Measurements from ENCODE around the gene RPL7A.

RPL7A gene

GRCh38 chr9:133351908-133352634 lies 4.1 kb downstream of the RPL7A start:
- TF ChIP-seq ZFX (IDR thresholded peaks at IDR 0.05) (no peak), CTCF (conservative IDR thresholded peaks at IDR 0.05) (peak; percentile 84)
- H3K27ac ChIP-seq: no peak overlapping the region; the same call in 1 of the 2 replicates

GRCh38 chr9:133352635-133353340 lies 4.8 kb downstream of the RPL7A start:
- no peak overlapping the region for H3K27ac ChIP-seq
- no peak for TF ChIP-seq ZFX (IDR thresholded peaks at IDR 0.05)
- no peak for TF ChIP-seq CTCF (conservative IDR thresholded peaks at IDR 0.05)

- TF ChIP-seq CTCF (conservative IDR thresholded peaks at IDR 0.05) (no peak), ZFX (IDR thresholded peaks at IDR 0.05) (no peak)
- H3K27ac ChIP-seq: no peak overlapping the region
Observed at GRCh38 chr9:133353548-133353947, 5.5 kb downstream of the RPL7A start.

GRCh38 chr9:133354766-133355165 lies 6.7 kb downstream of the RPL7A start:
- TF ChIP-seq ZFX (IDR thresholded peaks at IDR 0.05) (no peak), CTCF (conservative IDR thresholded peaks at IDR 0.05) (no peak)
- no peak overlapping the region; the same call in 1 of the 2 replicates for H3K27ac ChIP-seq

GRCh38 chr9:133355881-133356357 lies 7.9 kb downstream of the RPL7A start:
- TF ChIP-seq CTCF (conservative IDR thresholded peaks at IDR 0.05) (no peak), ZFX (IDR thresholded peaks at IDR 0.05) (peak; percentile 50; the same call in 1 of the 2 replicates)
- peak overlapping the region; percentile 81 for H3K27ac ChIP-seq

GRCh38 chr9:133356391-133357091 lies 8.5 kb downstream of the RPL7A start, which contains the start of the genes SURF1 and SURF2:
Gene SURF1 (minus strand): TSS chr9:133356487. CDS start chr9:133356453, 34 bp downstream.
Gene SURF2 (plus strand): TSS chr9:133356550. CDS start chr9:133356593, 43 bp downstream.
- TF ChIP-seq ZFX (IDR thresholded peaks at IDR 0.05) (no peak; the same call in 1 of the 2 replicates), CTCF (conservative IDR thresholded peaks at IDR 0.05) (no peak; the same call in 1 of the 2 replicates)
- H3K27ac ChIP-seq: peak within 1 kb of the TSS; percentile 81

Data from C4-2B (cell line).